NB4 (cell line): ENCODE measurements around the gene NRIP1.

Experiments
- CTCF ChIP-seq: IDR thresholded peaks from one replicate; pipeline ENCODE4 v1.5.1; 2012; ENCODE audit warnings: low read depth, low read length
- MAX ChIP-seq: IDR thresholded peaks from 2 replicates; pipeline ENCODE4 v1.6.1; 2011; ENCODE audit warnings: low read depth, low read length
- MYC ChIP-seq: IDR thresholded peaks from 2 replicates; pipeline ENCODE4 v1.6.1; 2011; ENCODE audit warnings: low read depth, low read length
- POLR2A ChIP-seq: IDR thresholded peaks from 2 replicates; pipeline ENCODE4 v1.6.1; 2011; ENCODE audit warnings: mild to moderate bottlenecking; ENCODE audit not compliant: insufficient read length; ENCODE audit errors: extremely low read depth

DNA sequence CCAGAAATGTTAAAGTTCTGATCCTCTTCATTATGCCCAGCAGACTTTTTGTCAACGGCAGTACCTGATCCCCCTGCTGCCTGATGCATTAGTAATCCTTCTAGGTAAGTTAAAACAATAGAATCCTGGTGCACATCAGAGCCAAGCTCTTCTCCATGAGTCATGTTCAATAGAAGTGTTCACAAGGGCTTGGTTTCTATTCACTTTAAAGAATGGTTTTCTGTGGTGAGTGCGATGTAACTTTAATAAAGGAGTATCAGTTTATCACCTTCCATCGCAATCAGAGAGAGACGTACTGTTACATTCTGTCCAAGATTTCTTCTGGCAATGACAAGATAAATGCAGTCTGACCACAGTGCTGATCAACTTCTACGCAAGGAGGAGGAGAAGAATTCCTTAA, 96.8 kb downstream of the NRIP1 start:
- TF ChIP-seq CTCF = no peak
- no peak for TF ChIP-seq POLR2A
- no peak for TF ChIP-seq MAX
- no peak for TF ChIP-seq MYC
